Cardiac muscle cell (in vitro differentiated cells and primary cell): Measurements from ENCODE around the gene NOL4L. TPM values are rescaled to one million over a fixed set of nuclear protein-coding genes. Genes with fewer than 3 reads are reported as not detected.
A peak's percentile ranks its signal among the peaks of the same experiment; 100 is the strongest.

Source experiments
- DNase-seq, 2 donors: peaks; one replicate each; pipeline versions ENCODE4 v3.0.0 to v3.0.0-alpha.2; 2010 to 2017; ENCODE audit warnings: low read depth in 1 of 2, low spot score in 1 of 2
- H3K27ac ChIP-seq: fragments of 200-600 bp; sonication (generic); 2 replicates; pipeline ENCODE4 v1.5.1; 2016
- H3K27me3 ChIP-seq: fragments of 200-600 bp; sonication (generic); 2 replicates; pipeline ENCODE4 v1.6.0; 2016; ENCODE audit warnings: control low read depth
- H3K36me3 ChIP-seq: fragments of 200-600 bp; sonication (generic); 2 replicates; pipeline ENCODE4 v1.5.1; 2016; ENCODE audit warnings: control low read depth
- H3K4me1 ChIP-seq: fragments of 200-600 bp; sonication (generic); 2 replicates; pipeline ENCODE4 v1.8.1; 2017; ENCODE audit warnings: low read depth, mild to moderate bottlenecking, mixed run types
- H3K4me3 ChIP-seq: fragments of 200-600 bp; sonication (generic); 2 replicates; pipeline ENCODE4 v1.5.1; 2016; ENCODE audit warnings: mild to moderate bottlenecking
- H3K9me3 ChIP-seq: fragments of 200-600 bp; sonication (generic); 2 replicates; pipeline ENCODE4 v1.5.1; 2017; ENCODE audit warnings: low read depth, mild to moderate bottlenecking, control low read depth
- polyA plus RNA-seq: library from polyadenylated mRNA; unstranded; fragments of >200 nt; fragmentation: Nextera tagmentation; extraction: Ambion mirVana; gene quantifications from 2 replicates; pipeline ENCODE4 v1.2.1, GENCODE V29; 2016
- total RNA-seq: library from RNA; depleted of rRNA; stranded (reverse); fragments of >200 nt; gene quantifications from 2 replicates; pipeline ENCODE4 v1.2.3, GENCODE V29; 2016
- TF ChIP-seq, protein P1 (sequence below): IDR thresholded peaks from 2 replicates; pipeline ENCODE4 v1.5.1; 2012; ENCODE audit warnings: low read depth, mild to moderate bottlenecking, low read length

NOL4L gene
- total and polyA plus RNA-seq, 2 experiments from 2014 or later: 29.9 to 42.9 TPM

DNA sequence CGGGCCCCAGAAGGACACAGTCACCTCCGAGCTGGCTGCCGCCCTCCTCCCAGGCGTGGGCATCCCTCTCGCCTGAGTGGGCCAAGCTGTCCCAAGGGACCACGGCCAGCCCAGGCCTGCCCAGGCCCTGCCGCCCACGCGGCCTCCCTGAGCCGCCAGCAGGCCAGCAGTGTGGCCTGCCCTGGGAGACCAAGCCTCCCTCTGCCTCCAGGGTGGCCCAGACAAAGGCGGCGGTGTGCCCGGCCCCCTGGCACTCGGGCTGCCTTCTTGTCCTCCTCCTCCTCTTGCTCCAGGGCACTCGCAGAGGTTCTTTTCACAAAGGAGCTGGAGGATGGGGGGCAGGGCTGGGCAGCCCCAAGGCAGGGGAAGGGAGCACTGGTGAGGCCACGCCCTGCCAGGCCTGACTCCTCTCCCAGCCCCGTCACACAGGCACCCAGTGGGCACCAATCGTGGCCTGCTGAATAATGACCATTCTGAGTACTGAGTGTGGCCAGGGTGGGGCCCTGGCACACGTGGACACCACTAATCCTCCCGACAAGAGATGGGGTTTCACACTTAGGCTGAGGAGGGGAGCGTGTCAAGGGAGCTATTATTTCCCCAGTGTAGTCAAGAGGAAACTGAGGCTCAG, 25.3 kb downstream of the NOL4L start:
- Histone ChIP-seq H3K4me3 (no peak overlapping the region), H3K9me3 (no peaks in the 10 kb centered on the region), H3K27ac (no peak overlapping the region), H3K27me3 (no peaks in the 10 kb centered on the region), H3K4me1 (peaks cover 32% of the 10 kb centered on the region), H3K36me3 (no peaks in the 10 kb centered on the region)
- TF ChIP-seq, protein P1, sequence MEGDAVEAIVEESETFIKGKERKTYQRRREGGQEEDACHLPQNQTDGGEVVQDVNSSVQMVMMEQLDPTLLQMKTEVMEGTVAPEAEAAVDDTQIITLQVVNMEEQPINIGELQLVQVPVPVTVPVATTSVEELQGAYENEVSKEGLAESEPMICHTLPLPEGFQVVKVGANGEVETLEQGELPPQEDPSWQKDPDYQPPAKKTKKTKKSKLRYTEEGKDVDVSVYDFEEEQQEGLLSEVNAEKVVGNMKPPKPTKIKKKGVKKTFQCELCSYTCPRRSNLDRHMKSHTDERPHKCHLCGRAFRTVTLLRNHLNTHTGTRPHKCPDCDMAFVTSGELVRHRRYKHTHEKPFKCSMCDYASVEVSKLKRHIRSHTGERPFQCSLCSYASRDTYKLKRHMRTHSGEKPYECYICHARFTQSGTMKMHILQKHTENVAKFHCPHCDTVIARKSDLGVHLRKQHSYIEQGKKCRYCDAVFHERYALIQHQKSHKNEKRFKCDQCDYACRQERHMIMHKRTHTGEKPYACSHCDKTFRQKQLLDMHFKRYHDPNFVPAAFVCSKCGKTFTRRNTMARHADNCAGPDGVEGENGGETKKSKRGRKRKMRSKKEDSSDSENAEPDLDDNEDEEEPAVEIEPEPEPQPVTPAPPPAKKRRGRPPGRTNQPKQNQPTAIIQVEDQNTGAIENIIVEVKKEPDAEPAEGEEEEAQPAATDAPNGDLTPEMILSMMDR: no peak
- no peak for DNase-seq

GRCh38 chr20:32559205-32559752, 25.9 kb downstream of the NOL4L start:
- no peak for DNase-seq
- H3K27me3 ChIP-seq: no peaks in the 10 kb centered on the region
- H3K27ac ChIP-seq: no peak overlapping the region
- H3K4me1 ChIP-seq: peaks cover 32% of the 10 kb centered on the region
- no peak overlapping the region for H3K4me3 ChIP-seq
- H3K9me3 ChIP-seq: no peaks in the 10 kb centered on the region
- TF ChIP-seq, protein P1: no peak
- H3K36me3 ChIP-seq: no peaks in the 10 kb centered on the region

GRCh38 chr20:32558526-32558925, 26.6 kb downstream of the NOL4L start:
- Histone ChIP-seq H3K27ac (peak overlapping the region; percentile 24), H3K4me3 (no peak overlapping the region), H3K27me3 (no peaks in the 10 kb centered on the region), H3K9me3 (no peaks in the 10 kb centered on the region), H3K4me1 (peaks cover 32% of the 10 kb centered on the region), H3K36me3 (no peaks in the 10 kb centered on the region)
- TF ChIP-seq, protein P1: no peak
- peak in 1 of 2 donors; percentile 46 for DNase-seq

DNA sequence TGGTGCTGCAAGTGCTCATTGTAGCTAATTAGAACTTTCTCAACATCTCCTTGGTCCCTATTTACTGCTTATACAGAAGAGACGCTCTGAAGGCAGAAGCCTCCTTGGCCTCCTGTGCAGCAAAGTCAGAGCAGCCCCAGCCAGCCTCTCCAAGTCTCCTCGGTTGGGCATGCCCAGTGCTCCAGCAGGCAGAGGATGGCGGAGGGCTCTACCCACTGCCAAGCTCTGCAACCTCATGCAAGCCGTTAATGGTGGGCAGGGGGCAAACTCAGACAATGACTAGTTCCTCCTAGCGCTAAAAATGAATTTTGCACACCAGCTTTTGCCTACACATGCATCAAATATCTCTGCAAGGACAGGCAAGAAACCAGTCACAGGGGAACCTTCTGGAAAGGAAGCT, 27.8 kb downstream of the NOL4L start:
- H3K4me3 ChIP-seq: no peak overlapping the region
- no peak for DNase-seq
- peaks cover 28% of the 10 kb centered on the region for H3K4me1 ChIP-seq
- no peaks in the 10 kb centered on the region for H3K27me3 ChIP-seq
- H3K9me3 ChIP-seq: no peaks in the 10 kb centered on the region
- H3K27ac ChIP-seq: no peak overlapping the region
- H3K36me3 ChIP-seq: no peaks in the 10 kb centered on the region
- TF ChIP-seq, protein P1: no peak

DNA sequence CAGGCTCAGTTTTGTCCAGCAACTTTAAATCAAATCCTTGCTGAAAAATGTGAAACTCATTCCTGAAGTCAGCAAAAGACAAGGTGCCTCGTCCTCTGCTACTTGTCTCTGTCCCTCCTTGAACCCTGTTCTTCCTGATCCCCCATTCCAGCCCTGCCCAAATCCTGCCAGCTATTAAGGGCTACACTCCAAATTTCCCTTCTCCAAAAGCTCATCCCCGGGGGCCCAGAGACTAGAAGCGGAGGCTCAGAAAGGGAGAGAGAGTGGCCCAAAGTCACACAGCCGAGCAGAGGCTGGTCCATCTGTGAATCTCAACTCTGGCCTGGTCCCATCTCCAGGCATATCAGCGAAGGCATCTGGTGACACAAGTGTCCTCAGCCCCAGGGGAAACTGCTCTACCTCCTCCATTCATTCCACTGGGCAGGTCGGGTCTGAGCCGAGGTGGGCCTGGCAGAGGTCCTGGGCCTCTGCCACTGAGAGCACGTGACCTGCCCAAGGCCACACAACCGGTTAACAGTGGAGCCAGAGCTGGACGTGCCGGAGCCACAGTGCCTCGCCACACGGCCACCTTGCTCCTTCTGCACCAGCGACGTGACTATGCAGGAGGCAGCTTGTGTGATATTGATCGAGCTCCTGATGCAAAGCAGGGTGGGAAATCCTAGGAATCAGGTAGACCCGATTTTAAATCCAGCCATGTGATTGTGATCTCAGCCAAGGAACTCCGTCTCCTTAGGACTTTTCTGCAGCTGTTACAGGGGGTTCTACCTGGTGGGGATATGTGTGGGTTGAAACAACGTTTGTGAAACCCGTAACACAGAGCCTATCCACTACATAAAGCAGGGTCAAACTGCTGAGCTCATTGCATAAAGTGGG, 28.6 kb downstream of the NOL4L start:
- peaks cover 20% of the 10 kb centered on the region for H3K4me1 ChIP-seq
- no peaks in the 10 kb centered on the region for H3K36me3 ChIP-seq
- H3K9me3 ChIP-seq: no peaks in the 10 kb centered on the region
- H3K27me3 ChIP-seq: no peaks in the 10 kb centered on the region
- DNase-seq: no peak
- TF ChIP-seq, protein P1: no peak
- H3K4me3 ChIP-seq: no peak overlapping the region
- no peak overlapping the region for H3K27ac ChIP-seq
